NCI-H446 (cell line): ENCODE measurements around the gene DNAJC22.
"Not testable (repeated sequence)": the region's sequence is repeated elsewhere in the genome, so short reads cannot be mapped to it uniquely, and the experiment has no call there.

Experiments used
- DNase-seq, 2 experiments: peaks; one replicate each; lab custom pipeline; 2025; lab: John Stamatoyannopoulos, UW

DNAJC22 gene

GRCh38 chr12:49370539-49370938 is 23.9 kb downstream of the DNAJC22 start:
- no peak for DNase-seq

GRCh38 chr12:49375406-49375805 is 28.7 kb downstream of the DNAJC22 start:
- no peak for DNase-seq

GRCh38 chr12:49377386-49377785 is 30.7 kb downstream of the DNAJC22 start:
- DNase-seq = no peak

GRCh38 chr12:49380184-49380583 is 33.5 kb downstream of the DNAJC22 start:
- not testable (repeated sequence) for DNase-seq

- DNase-seq = no peak
Observed at GRCh38 chr12:49388682-49389386, 42.1 kb downstream of the DNAJC22 start.

- DNase-seq = no peak
Observed at GRCh38 chr12:49389387-49389703, 42.7 kb downstream of the DNAJC22 start.

- DNase-seq = no peak
Observed at GRCh38 chr12:49397000-49397399, 50.3 kb downstream of the DNAJC22 start.

GRCh38 chr12:49400304-49400703 is 53.6 kb downstream of the DNAJC22 start:
- no peak for DNase-seq
